A549 (cell line): ENCODE measurements around the gene SCO2. TPM values are rescaled to one million over a fixed set of nuclear protein-coding genes. Genes with fewer than 3 reads are reported as not detected.

ENCODE experiments used
- ATAC-seq, 2 experiments: fragments of 200-7000 bp in 1 of 2; fragments of >200 bp in 1 of 2; cut with Nextera tagmentation in 1 of 2; cut with Tn5 transposase in 1 of 2; 3 replicates each; pipeline versions ENCODE4 v1.8.0 to v1.9.1; 2018 to 2020; ENCODE audit warnings: mild to moderate bottlenecking in 1 of 2, moderate library complexity in 1 of 2
- CTCF ChIA-PET: fragments of 300-600 bp; sonication (Branson Sonifier 250); formaldehyde crosslinking; extraction: SDS; loops from one replicate; lab custom pipeline; 2021; ENCODE audit warnings: antibody characterized with exemption, inconsistent platforms; lab: Yijun Ruan, JAX
- POLR2A ChIA-PET: fragments of 350-600 bp; formaldehyde crosslinking; extraction: SDS; loops from one replicate; lab custom pipeline; 2021; ENCODE audit warnings: antibody characterized with exemption, inconsistent platforms; lab: Yijun Ruan, JAX
- DNase-seq, 2 experiments: peaks; one replicate each; pipeline versions ENCODE4 v3.0.0 to v3.0.0-alpha.2; 2011 to 2016; ENCODE audit warnings: low read depth in 1 of 2, low spot score in 1 of 2
- FAIRE-seq: peaks from 2 replicates; lab custom pipeline; 2011; peaks lifted over from hg19 to GRCh38; lab: Jason Lieb, UNC
- H3K27ac ChIP-seq, 2 experiments: fragments of >200 bp; sonication (Bioruptor Twin); formaldehyde crosslinking; 3 replicates each; pipeline ENCODE4 v1.5.1; 2016 to 2017
- H3K4me1 ChIP-seq: fragments of >200 bp; sonication (Bioruptor Twin); formaldehyde crosslinking; 3 replicates; pipeline ENCODE4 v1.6.1; 2016
- H3K4me2 ChIP-seq: fragments of >200 bp; sonication (Bioruptor Twin); formaldehyde crosslinking; 3 replicates; pipeline ENCODE4 v1.6.1; 2016
- H3K4me3 ChIP-seq: fragments of >200 bp; sonication (Bioruptor Twin); formaldehyde crosslinking; 3 replicates; pipeline ENCODE4 v1.5.1; 2016
- H3K9me3 ChIP-seq: fragments of >200 bp; sonication (Bioruptor Twin); formaldehyde crosslinking; 3 replicates; pipeline ENCODE4 v1.6.1; 2016
- BCL3 ChIP-seq: fragments of >200 bp; sonication (Bioruptor Twin); formaldehyde crosslinking; IDR thresholded peaks from 3 replicates; pipeline ENCODE4 v1.6.1; 2016
- CHD4 ChIP-seq: fragments of 200-600 bp; sonication (generic); IDR thresholded peaks from 2 replicates; pipeline ENCODE4 v1.6.1; 2016; ENCODE audit warnings: antibody characterized with exemption, mild to moderate bottlenecking, borderline replicate concordance
- FOSL2 ChIP-seq, 2 experiments: fragments of 450-650 bp in 1 of 2; fragments of >200 bp in 1 of 2; sonication (Bioruptor Twin) in 1 of 2; formaldehyde crosslinking; IDR thresholded peaks; 2 replicates each; pipeline versions ENCODE4 v1.5.0 to v1.6.1; 2016 to 2020; ENCODE audit warnings: mild to moderate bottlenecking in 1 of 2, moderate library complexity in 1 of 2
- HES2 ChIP-seq: fragments of >200 bp; sonication (Bioruptor Twin); formaldehyde crosslinking; IDR thresholded peaks from 2 replicates; pipeline ENCODE4 v1.6.1; 2016
- HOXA7 ChIP-seq: fragments of 250-450 bp; sonication (Bioruptor Pico); IDR thresholded peaks from 2 replicates; pipeline ENCODE4 v1.5.0; 2020; ENCODE audit warnings: mild to moderate bottlenecking, moderate library complexity
- MAFK ChIP-seq: fragments of 450-650 bp; IDR thresholded peaks from 2 replicates; pipeline ENCODE4 v1.6.1; 2014; ENCODE audit not compliant: partially characterized antibody
- MAX ChIP-seq: IDR thresholded peaks from 2 replicates; pipeline ENCODE4 v1.6.1; 2012
- MYC ChIP-seq: IDR thresholded peaks from 2 replicates; pipeline ENCODE4 v1.6.1; 2012; ENCODE audit warnings: mild to moderate bottlenecking, inconsistent platforms, low read length, improper control_type of control experiment, borderline replicate concordance
- PHF8 ChIP-seq: fragments of 200-600 bp; sonication (generic); IDR thresholded peaks from 2 replicates; pipeline ENCODE4 v1.6.1; 2016; ENCODE audit warnings: low read depth, mild to moderate bottlenecking, antibody characterized with exemption, moderate library complexity, borderline replicate concordance
- RCOR1 ChIP-seq: fragments of 150-350 bp; IDR thresholded peaks from 2 replicates; pipeline ENCODE4 v1.6.1; 2014; ENCODE audit warnings: antibody characterized with exemption, low read length, low read depth
- RNF2 ChIP-seq: fragments of 200-600 bp; sonication (generic); IDR thresholded peaks from 2 replicates; pipeline ENCODE4 v1.6.1; 2016; ENCODE audit warnings: low read depth, mild to moderate bottlenecking, antibody characterized with exemption, moderate library complexity, borderline replicate concordance
- TFCP2L1 ChIP-seq: fragments of 250-450 bp; sonication (Bioruptor Pico); IDR thresholded peaks from 2 replicates; pipeline ENCODE4 v1.5.0; 2021; ENCODE audit warnings: mild to moderate bottlenecking
- TP53 ChIP-seq: fragments of 250-450 bp; sonication (Bioruptor Pico); IDR thresholded peaks from 2 replicates; pipeline ENCODE4 v1.5.0; 2021; ENCODE audit warnings: mild to moderate bottlenecking, moderate library complexity
- USF2 ChIP-seq: fragments of 450-650 bp; IDR thresholded peaks from 2 replicates; pipeline ENCODE4 v1.6.1; 2014; ENCODE audit warnings: antibody characterized with exemption
- ZFP36 ChIP-seq: fragments of 450-650 bp; IDR thresholded peaks from 2 replicates; pipeline ENCODE4 v1.6.1; 2014; ENCODE audit warnings: borderline replicate concordance; ENCODE audit not compliant: partially characterized antibody
- ZSCAN20 ChIP-seq: fragments of 250-450 bp; sonication (Bioruptor Pico); IDR thresholded peaks from 2 replicates; pipeline ENCODE4 v1.8.0; 2022; ENCODE audit warnings: mild to moderate bottlenecking, moderate library complexity
- whole genome bisulfite sequencing: methylation state at CpG from one replicate; pipeline ENCODE4 v1.1.6; 2017; ENCODE audit errors: missing lambda C conversion rate; 5-methylcytosine and 5-hydroxymethylcytosine counted together
- polyA plus RNA-seq, 4 experiments: library from polyadenylated mRNA; depleted of rRNA in 3 of 4; stranded (reverse); fragments of >200 nt; fragmentation: RNase III in 1 of 4; extraction: RNeasy Plus Mini Kit Qiagen cat#74134 plus additional on column Dnase treatment in 1 of 4; gene quantifications; 2 replicates in 3 of 4; 3 replicates in 1 of 4; pipeline ENCODE4 v1.2.3, GENCODE V29; 2011 to 2017

The SCO2 gene
- polyA plus RNA-seq, 2 of the 4 experiments (the other 2 are of a cell fraction) = 0.37 to 1.7 TPM

- ChIA-PET POLR2A (no interaction called here), CTCF (interaction anchor here (1.5 to 1.9 kb wide), 2 partner anchors 11 to 134 kb away, joined by 4 to 9 read pairs; no protein-coding TSS in a partner anchor)
- Histone ChIP-seq H3K27ac (0 out of 6 replicates have a peak within 1 kb of the TSS, but pooled peaks of 1 of the 2 experiments have one; percentile 45), H3K4me2 (no peak within 1 kb of the TSS), H3K4me1 (peaks cover 24% of the 10 kb centered on the region; the same call in 2 of the 3 replicates), H3K4me3 (no peak within 1 kb of the TSS), H3K9me3 (no peaks in the 10 kb centered on the region)
- TF ChIP-seq PHF8 (no peak), HES2 (no peak), RCOR1 (no peak), ZFP36 (no peak), HOXA7 (CRISPR knock-in tag) (no peak), RNF2 (no peak), TFCP2L1 (CRISPR knock-in tag) (no peak), ZSCAN20 (no peak), MAX (no peak), USF2 (no peak), TP53 (no peak), MAFK (no peak), MYC (no peak), CHD4 (no peak), BCL3 (no peak)
- DNase-seq = no peak
- FAIRE-seq = no peak
- peak; percentile 28 to 60; a peak in 4 of 6 replicates for ATAC-seq
- 62% methylated on average over 13 of the region's 23 CpGs for WGBS
Observed at GRCh38 chr22:50486561-50487289, 38.7 kb downstream of the SCO2 start, which contains the start of gene MIOX. Gene MIOX, plus strand, starts transcription at chr22:50486859. Its CDS starts 39 bp downstream, at chr22:50486898.

GRCh38 chr22:50485221-50486131 lies 39.9 kb downstream of the SCO2 start:
- POLR2A ChIA-PET = no interaction called here
- ATAC-seq = peak; percentile 10 to 12; a peak in 1 of 6 replicates

More at GRCh38 chr22:50485221-50486131, 39.9 kb downstream of the SCO2 start:
- CTCF ChIA-PET = interaction anchor here (1.0 to 1.1 kb wide), 2 partner anchors 40 to 47 kb away, joined by 3 to 6 read pairs; partner anchors contain the start of gene SCO2
- Histone ChIP-seq H3K4me1 (peaks cover 24% of the 10 kb centered on the region; the same call in 2 of the 3 replicates), H3K4me2 (no peak overlapping the region), H3K9me3 (no peaks in the 10 kb centered on the region), H3K27ac (0 out of 6 replicates have a peak overlapping the region, but pooled peaks of 1 of the 2 experiments have one; percentile 39), H3K4me3 (no peak overlapping the region)
- TF ChIP-seq USF2 (peak; percentile 7; the same call in 1 of the 2 replicates), FOSL2 (IDR thresholded peaks at IDR 0.05) (no peak), FOSL2 (CRISPR knock-in tag; IDR thresholded peaks at IDR 0.05) (no peak)
- no peak for DNase-seq
- WGBS = 68% methylated on average over 29 of the region's 29 CpGs
- FAIRE-seq = no peak
